ENCODE data around the gene FOXL2.

The FOXL2 gene

DNA sequence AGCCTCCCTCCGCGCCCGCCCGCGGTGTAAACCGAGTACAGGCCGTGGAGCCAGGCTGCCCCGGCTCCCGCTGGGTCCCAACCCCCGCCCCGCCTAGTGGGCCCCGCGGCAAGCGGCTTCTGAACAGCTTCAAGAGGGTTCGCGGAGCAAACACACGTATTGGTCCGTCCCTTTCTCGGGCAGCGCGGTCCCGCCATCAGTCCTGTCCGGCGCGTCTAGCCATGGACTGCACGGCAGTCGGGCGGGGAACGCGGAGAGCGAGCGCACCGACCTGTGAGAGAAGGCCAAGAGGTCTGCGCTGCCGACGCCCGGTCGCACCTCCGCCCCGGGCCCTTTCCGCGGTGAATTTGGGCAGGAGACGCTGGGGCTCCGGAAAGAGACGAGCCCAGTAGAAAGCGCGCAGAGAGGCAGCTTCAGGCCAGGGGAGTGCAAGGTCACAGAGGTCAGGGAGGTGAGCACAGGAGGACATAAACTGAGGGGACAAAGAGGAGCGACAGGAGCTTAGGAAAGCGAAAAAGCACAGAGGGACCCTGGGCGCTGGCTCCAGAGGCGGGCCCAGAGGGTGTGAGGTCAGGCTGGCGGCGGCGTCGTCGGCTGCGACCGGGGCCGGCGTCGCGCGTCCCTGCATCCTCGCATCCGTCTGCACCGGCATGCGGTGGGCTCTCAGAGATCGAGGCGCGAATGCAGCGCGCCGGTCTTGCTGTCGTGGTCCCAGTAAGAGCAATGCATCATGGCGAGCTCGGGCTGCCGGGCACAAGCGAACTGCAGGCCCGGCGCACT, 1.8 kb downstream of the FOXL2 start:
- DNase-seq: no peak

DNA sequence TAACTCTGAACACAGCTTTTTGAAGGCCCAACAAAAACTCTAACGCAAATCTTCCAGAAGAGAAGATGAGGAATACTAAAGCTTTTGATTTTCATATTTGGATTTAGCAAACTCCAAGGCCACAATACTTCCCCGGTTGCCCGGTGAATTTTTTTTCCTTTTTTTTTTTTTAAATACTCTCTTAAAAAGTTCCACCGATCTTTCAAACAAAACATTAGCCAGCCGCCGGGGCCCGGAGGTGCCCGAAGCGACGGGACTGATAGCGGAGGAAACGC, 2.3 kb downstream of the FOXL2 start:
- DNase-seq: no peak

DNA sequence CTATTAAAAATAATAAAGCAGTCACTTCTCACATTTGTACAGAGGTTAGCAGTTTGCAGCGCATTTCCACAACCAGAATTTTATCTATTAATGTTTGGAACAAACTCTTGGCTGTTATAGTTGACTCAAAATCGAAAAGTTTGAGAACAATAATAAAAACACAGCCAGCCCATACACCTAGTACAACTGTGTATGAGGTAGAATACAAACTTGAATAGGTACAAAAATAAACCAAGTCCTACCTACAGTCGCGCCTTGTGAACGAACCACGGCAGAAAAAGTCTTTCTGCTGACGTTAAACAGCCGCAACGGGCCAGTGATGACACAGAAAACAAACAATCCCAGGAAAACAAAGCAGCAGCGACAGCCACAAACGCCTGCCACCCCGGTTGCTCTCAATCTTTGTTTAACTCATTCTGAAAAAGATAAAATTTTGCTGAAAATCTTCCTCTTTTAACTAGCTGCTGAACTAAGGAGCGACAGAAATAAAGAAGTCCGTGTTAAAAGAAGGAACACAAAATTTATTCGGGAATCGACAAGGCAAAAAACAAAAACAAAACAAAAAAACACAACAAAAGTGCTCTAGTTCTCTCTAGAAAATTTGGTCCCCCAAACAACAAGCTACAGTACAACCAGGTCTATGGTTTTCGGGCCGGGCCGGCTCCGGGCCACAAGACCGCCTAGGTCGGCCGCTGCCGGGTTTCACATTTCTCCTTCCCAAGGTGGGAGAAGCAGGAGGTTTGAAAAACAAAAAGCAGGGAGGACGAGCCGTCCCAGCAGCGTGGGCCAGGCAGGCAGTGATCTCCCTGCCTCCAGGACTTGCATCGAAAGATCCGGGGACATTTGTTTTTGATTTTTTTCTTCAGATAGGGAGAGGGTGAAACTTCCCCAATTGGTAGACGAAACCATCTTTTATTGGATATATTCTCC, 2.9 kb downstream of the FOXL2 start:
- DNase-seq: no peak

DNA sequence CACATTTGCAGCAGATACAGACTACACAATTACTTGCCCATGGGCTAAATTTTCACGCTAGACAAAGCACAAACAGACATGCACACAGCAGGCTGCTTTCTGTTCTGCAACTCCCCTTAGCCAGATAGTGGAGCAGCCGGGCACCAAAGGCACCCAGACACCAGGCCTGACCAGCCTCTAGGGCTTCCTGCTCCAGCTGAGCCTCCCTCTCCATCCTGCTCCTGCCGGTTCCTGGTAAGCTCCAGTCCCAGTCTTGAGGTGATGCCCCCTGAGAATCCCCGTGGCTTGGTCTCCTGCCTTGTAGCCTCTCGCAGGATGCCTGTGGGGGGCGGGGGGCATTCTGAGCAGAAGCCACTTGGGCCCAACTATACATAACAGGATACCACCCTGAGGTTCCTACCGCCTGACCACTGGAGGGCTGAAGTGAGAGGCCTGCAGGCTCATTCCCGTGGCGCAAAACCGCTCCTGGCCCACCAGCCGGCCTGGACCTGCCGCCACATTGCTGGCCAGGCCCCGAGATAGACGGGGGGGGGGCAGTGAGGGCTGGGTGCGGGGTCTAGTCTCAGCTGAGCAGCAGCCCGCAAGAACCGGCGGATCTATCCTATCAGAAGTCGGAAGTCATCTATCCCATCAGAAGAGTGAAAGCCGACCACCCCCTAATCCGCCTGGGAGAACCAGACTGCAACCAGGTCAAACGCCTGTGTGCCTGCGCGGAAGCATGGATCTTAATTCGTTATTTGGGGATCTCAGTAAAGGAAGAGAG, 3.9 kb downstream of the FOXL2 start:
- DNase-seq: no peak

DNA sequence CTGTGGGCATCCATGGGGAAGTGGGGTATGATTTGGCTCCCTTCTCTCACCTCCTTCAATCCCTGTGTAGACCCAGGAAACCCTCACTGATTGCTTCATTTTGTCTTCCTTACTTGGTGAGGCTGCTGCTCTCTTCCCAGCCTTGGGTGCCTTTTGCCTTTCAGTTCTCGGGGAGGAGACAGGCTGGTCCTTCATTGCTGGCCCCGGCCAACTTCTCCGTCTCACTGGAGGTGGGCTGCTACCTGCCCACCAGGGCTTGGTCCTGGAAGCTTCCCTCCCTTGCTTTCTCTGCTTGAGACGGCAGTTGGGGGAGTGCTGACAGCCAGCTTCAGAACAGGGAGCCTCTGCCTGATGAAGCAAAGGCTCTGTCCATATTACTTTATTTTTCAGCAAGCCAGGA, 4.7 kb downstream of the FOXL2 start:
- no peak for DNase-seq

DNA sequence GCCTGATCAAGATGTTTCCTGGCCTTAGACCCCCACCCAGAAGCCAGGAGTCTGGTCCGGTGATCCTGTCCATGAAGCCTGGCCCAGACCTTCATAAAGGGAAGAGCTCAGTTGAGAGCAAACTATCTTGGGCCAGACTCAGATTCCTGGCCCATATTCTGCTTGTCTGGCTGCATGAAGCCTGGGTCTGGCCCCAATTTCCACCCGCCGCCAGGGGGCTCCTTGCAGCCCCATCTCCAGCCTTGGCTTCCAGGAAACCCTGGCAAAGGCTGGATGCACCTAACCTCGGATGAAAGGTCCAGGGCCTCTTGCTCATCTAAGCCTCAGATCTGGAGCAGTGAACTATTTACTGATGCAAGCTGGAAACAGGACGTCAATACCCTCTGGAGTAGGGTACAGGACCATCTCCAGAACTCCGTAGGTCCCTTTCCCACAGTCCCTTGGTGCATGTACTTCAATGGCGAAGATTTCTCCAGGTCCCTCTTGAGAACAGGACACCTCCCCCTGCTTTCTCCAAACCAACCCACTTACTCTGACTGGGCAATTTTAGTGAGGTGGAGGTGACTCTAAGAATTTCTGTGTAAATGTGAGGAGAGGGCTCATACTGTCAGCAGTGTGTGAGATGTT, 5.6 kb downstream of the FOXL2 start:
- DNase-seq: no peak

DNA sequence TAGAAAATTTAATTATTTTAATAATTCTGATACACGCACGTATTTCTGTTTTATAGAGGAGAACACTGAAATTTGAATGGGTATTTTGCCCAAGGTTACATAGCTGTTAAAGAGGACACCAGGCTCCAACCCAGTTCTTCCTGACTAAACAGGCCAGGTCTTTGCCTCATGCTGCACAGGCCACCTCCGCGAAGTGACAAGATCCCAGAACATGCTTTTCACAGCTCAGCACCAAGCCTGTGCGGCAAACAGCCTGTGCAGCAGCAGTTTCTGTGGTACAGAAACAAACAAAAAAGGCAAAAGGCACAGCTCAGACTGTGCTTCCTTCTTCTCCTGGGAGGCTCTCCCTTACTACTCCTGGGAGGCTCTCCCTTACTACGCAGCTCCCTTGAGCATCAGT, 6.5 kb downstream of the FOXL2 start:
- no peak for DNase-seq

DNA sequence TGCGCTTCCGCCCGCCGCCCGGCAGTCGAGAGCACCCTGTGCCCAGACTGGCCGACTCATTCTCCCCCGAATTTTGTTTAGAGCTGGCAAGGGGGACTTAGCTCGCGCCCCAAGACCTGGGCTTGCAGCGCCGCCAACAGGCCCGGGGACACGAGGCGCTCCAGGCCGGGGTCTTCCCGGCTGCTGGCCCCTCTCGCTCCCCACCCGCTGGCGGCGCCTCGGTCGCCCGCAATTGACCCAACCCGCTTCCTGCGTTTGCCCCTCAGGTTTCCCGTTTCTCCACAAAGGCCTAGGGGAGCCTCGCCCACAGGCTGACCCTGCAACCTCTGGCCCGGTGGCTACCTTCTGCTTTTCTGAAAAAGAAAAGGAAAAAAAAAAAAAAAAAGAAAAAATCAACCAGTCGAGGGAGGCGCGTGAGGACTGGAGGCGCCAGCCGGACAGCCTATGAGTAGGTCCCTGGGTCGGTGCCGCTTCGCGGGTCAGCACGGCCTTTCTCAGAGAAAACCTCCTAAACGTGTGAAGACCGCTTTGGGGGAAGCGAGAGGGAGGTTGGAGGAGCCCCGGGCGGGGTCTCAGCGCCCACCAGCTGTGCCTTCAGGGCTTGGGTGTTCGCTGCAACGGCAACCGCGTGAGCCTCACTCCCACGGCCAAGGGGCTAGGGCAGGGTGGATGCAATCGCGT, 7.2 kb downstream of the FOXL2 start:
- DNase-seq: no peak

DNA sequence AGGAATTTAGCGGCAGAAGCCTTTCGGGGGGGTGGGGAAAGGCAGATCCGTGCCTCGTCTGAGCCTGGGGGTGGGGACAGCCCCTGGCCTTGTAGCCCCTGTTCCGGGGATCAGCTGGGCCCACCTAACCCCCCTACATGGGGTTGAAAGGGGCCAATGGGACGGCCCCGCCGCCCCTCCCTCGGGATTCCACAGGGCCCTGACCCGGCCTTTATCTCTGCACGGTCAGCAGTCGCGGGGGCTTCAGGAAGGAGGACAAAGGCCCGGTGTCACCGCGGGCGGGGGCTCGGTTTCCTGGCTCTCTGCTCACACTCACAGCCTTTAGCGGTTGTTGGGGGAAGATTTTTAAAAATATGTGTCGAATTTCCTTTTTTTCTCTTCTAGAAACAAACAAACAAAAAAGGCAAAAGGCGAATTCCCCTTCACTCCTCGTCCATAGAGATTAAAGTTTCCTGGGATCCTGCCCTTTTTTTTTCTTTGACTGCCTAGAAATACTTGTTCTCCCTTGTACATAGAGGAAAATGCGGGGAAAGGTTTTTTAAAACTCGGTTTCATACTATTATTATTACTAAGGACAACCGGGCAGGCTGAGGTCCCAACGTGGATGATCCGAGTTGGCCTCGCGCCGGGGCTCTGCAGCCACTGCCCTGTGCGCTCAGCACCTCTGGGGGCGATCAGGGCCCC, 7.9 kb downstream of the FOXL2 start:
- DNase-seq: no peak

DNA sequence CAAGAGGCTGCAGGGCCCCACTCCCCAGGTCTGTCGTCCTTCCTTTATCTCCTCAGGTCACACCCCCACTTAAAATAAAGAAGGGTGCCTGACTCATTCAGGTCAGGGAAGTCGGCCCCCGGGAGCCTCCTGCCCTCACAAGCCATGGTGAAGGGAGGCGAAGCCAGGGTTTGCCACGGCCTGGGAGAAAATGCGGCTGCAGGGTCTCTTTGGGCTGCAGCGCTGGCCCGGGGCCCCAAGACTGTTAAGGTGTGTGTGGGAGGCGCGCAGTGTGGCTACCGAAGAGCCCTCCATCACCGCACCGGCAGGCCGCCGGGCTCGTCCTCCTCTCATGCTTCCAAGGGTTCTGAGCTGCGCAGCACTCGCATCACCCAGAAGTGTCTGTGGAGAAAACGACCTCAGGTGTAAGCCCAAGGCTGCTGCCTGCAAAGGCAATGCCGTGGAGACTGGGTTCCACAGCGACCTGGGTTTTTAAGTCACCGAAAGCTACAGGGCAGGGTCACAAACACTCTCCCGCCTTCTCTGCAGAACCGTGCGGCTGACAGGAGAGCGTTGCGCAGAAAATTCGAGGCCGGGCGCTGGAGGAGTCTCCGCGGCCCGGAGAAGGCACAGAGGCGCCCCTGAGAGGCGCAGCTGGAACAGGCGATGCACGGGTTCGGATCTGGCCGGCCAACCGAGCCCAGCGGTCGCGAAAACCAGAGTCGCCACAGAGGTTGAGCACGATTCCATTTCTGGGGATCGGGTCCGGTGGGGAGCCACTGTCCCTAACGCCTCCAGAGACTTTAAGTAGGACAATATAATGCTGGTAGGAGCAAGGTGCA, 8.7 kb downstream of the FOXL2 start:
- no peak for DNase-seq

DNA sequence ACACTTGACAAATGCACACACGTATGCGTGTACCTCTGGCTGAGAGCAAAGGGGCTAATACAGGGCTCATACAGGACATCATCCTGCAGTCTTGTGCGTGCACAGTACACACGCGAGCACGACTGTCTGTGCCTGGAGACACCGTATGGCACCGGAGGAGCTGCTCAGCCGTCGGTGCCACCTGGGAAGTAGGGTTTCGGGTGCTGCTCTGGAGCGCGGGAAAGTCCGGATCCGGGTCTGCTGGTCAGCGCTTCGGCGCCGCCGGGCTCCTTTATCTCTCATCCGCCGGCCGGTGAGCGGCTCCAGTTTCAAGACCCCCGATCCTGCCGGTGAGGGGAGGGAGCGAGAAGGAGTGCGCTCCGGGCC, 9.3 kb downstream of the FOXL2 start:
- DNase-seq: no peak

DNA sequence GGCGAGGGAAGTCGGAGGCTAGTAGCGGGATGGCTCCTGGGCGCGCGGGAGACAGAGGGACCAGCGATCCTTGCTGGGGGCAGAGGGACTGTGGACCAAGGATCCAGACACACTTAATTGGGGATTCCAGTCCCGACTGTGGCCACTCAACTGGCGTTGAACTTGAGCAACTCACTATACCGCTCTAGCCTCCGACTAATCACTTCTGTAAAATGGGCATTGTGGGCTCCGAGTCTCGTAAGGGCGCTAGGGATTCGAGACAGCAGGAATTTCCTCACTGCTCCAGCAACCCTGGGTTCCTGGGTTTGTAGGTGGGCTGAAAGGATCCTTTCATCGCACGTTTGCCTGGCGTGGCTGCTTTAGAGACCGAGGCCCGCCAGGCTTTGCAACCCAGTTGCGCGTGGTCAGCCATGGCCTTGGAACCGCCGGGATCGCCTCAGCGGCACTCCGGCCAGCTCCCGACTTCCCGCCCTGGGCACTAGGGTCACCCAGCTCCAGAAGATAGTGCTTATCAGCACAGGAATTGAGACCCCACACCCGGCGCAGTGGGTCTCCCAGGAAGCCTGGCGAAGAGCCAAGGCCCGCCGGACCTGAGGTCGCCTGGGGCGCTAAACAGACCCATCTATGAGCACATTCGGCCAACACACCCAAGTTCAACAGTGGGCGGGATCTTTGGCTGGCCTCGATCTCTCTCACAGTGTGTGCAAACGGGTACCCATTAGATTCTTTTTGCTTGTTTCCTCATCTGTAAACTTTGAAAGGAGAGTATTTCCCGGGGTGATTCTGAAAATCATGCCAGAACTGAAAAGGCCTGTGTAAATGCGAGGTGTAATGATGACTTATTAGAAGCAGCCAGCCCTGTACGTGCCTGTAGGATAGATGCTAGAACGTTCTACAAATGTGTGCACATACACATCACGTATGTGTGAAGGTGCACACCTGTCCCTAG, 9.9 kb downstream of the FOXL2 start:
- DNase-seq: no peak

DNA sequence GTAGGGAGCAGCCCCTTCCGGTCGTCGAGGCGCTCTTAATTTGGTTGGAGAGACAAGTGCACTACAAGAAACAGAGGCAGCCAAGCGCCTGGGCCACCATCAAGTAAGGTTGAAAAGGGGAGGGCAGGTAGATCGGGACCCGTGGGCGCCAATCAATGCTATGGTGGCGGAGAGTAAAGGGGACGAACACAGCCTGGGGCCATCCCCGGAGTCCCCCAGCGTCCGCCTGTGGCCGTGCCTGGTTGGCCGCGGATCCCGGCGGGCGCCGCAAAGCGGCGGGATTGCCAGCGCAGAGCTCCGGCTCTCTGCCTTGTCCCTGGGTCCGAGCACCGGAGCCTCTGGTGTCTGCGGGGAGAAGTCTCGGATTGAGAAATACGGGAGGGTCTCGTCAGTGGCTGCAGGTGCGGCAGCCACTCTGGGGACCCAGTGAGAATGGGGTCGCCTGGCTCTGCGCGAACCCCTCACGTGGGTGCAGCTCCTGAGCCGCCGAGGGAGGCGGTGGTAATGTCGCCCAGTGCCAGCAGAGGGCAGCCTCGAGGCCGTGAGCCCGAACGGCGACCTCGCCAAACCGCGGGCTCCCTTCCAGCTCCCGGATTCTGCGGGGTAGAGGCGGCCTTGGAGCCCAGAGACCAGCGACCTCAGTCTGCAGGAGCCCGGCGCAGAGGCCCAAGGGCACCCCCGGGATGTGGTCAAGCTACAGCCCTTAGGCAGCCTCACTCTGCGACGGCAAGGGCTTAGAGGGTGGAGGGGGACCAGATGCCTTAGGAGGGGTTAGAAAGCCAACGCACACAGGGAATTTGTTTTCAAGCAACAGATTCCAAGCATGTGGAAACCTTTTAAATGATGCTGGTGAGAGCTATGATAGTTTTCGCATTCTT, 10.8 kb downstream of the FOXL2 start:
- no peak for DNase-seq

DNA sequence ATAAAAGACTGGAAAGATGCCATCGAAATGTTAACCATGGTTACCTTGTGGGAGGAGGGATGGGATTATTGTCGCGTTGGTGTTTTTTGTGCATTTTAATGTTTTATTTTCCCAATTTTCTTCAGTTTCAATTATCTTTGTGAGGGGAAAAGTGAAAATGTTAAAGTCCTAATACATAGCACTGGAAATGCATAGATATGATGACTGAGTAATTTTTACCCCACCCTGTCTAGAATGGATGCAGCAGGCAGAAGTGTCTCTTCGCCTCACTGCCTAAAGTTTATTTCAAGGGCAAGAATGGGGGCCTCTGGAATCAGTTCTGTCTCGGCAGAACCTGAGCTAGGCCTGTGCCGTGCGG, 11.5 kb downstream of the FOXL2 start:
- DNase-seq: no peak

DNA sequence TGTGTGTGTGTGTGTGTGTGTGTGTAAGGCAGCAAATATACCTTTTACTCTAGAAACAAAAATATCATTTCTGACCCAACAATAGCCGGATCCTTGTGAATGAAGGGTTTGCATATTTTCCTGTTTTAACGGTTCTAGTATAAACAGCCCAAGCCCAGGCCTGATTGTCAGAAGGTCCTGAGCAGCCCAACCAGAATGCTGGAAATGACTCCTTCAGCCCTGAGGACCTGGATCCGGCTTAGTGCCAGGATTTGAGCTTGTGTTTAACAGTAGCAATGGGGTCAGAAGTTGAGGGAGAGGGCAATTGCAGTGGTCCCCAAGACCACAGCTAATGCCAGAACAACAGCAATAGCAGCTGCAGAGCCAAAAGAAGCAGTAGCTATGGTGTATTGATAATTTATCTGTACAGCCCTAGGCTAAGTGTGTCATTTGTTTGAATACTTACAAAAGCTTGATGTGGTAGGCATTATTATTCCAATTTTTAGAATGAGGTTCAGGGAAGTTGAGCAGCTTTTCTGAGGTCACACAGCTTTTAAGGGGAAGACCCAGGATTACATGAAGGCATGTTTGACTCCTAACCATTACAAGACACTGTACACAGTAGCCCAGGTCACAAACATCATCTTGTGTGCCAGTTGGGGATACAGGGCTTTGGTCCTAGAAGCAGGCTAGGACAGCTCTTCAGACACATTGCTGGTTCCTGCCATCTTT, 12.8 kb downstream of the FOXL2 start:
- DNase-seq: no peak

DNA sequence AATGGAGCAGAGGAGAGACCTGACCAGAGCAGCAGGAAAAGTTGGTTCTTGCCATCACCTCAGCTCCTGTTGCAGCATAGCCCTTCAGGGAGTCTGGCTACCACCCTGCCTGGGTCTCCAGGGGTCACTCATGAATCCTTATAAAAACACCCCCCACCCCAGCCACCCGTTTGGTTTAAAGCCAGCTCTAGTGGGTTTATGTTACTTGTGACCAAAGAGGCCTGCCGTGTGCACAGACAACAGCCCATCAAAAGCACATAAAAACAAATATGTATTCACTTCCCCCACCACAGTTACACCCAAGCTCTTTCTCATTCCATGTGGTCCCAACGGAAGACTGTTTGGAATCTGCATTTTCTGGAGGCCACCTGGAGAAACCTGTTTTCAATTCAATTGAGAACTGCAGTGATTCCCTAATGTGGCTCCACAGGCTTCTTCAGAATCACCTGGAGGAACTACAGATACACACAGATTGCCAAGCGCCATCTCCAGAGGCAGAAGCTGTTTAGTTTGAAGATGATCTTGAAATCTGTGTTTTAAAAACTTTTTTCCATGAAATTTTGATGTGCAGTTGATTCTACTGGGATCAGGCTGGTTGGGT, 13.8 kb downstream of the FOXL2 start:
- no peak for DNase-seq

DNA sequence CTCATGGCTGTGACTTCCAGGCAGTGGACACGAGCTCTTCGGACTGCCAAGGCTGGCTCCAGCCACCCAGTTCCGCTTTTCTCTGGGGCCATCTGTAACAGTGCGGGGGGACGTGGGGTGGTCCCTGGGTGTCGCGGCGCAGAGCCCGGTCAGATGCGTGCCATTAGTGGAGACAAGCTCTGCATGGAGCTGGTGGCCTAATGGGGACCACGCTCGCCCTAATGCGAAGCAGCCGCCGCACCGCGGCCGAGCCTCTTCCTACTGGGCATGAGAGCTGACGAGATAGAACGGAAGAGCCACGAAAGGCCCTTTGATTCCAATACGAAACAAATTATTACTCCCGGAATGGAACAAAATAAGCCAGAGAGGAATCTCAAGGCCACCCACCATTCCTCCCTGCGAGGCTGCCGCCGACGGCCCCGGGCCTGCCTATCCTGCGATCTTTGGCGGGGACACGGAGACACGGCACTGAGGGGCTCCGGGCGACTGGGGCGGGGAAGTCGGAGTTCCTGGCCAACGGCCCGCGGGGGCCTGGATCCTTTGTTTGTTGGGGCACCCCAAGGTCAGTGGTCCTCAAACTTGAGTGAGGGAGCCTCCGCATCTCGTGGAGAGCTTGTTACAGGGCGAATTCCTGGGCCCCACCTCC, 18.1 kb downstream of the FOXL2 start:
- no peak for DNase-seq

Data from cortex of kidney (tissue), 1 donor.